Measurements from ENCODE around the gene NT5C.

Gene NT5C

GRCh38 chr17:75084039-75084660 lies 47.4 kb downstream of the NT5C start:
- no peak for DNase-seq
- H3K27me3 ChIP-seq (replicated peaks; ENCODE audit: control insufficient read depth, insufficient read depth, low read length, poor library complexity, severe bottlenecking): no peaks in the 10 kb centered on the region
- H3K4me1 ChIP-seq (ENCODE audit: control insufficient read depth, insufficient read depth, low read length, poor library complexity, severe bottlenecking): peaks cover 10% of the 10 kb centered on the region
- H3K27ac ChIP-seq (ENCODE audit: insufficient read depth, low read length, poor library complexity, severe bottlenecking): no peak overlapping the region
- no peak overlapping the region for H3K4me3 ChIP-seq (ENCODE audit: insufficient read depth, low read depth, low read length, poor library complexity, severe bottlenecking)
- H3K36me3 ChIP-seq (ENCODE audit: control insufficient read depth, insufficient read depth, low read length): no peaks in the 10 kb centered on the region
- H3K9me3 ChIP-seq (ENCODE audit: control insufficient read depth, low read length): no peaks in the 10 kb centered on the region

- no peaks in the 10 kb centered on the region for H3K27me3 ChIP-seq (replicated peaks; ENCODE audit: control insufficient read depth, insufficient read depth, low read length, poor library complexity, severe bottlenecking)
- no peak overlapping the region for H3K27ac ChIP-seq (ENCODE audit: insufficient read depth, low read length, poor library complexity, severe bottlenecking)
- no peaks in the 10 kb centered on the region for H3K9me3 ChIP-seq (ENCODE audit: control insufficient read depth, low read length)
- H3K36me3 ChIP-seq (ENCODE audit: control insufficient read depth, insufficient read depth, low read length): no peaks in the 10 kb centered on the region
- DNase-seq: no peak
- no peak overlapping the region for H3K4me3 ChIP-seq (ENCODE audit: insufficient read depth, low read depth, low read length, poor library complexity, severe bottlenecking)
- peaks cover 17% of the 10 kb centered on the region for H3K4me1 ChIP-seq (ENCODE audit: control insufficient read depth, insufficient read depth, low read length, poor library complexity, severe bottlenecking)
Measured at GRCh38 chr17:75082683-75083082, 48.9 kb downstream of the NT5C start.

GRCh38 chr17:75081611-75082540 lies 49.7 kb downstream of the NT5C start:
- DNase-seq: no peak
- Histone ChIP-seq H3K36me3 (ENCODE audit: control insufficient read depth, insufficient read depth, low read length) (no peaks in the 10 kb centered on the region), H3K4me1 (ENCODE audit: control insufficient read depth, insufficient read depth, low read length, poor library complexity, severe bottlenecking) (peaks cover 15% of the 10 kb centered on the region), H3K27ac (ENCODE audit: insufficient read depth, low read length, poor library complexity, severe bottlenecking) (no peak overlapping the region), H3K4me3 (ENCODE audit: insufficient read depth, low read depth, low read length, poor library complexity, severe bottlenecking) (no peak overlapping the region), H3K27me3 (replicated peaks; ENCODE audit: control insufficient read depth, insufficient read depth, low read length, poor library complexity, severe bottlenecking) (no peaks in the 10 kb centered on the region), H3K9me3 (ENCODE audit: control insufficient read depth, low read length) (no peaks in the 10 kb centered on the region)

All from effector memory CD4-positive, alpha-beta T cell (primary cell).